T-helper 17 cell (primary cell): ENCODE data around the gene SLC22A17. TPM values are rescaled to one million over a fixed set of nuclear protein-coding genes. Genes with fewer than 3 reads are reported as not detected.
"Not testable (repeated sequence)": the region's sequence is repeated elsewhere in the genome, so short reads cannot be mapped to it uniquely, and the experiment has no call there.

ENCODE experiments used
- ATAC-seq: fragments of 150-1000 bp; cut with Tn5 transposase; 2 replicates; pipeline ENCODE4 v1.10.0; 2021; ENCODE audit warnings: mild to moderate bottlenecking, moderate library complexity
- DNase-seq, 3 donors: peaks; one replicate each; pipeline versions ENCODE4 v3.0.0 to v3.0.0-alpha.2; 2020 to 2021
- H3K9me3 ChIP-seq: one replicate; pipeline ENCODE4 v1.7.0; 2013; ENCODE audit warnings: low read length, mild to moderate bottlenecking; ENCODE audit not compliant: control insufficient read depth, poor library complexity, severe bottlenecking
- H3K27ac Mint-ChIP-seq: one replicate; pipeline ENCODE4 v1.8.0; 2022; ENCODE audit warnings: mild to moderate bottlenecking, moderate library complexity, mixed read lengths
- H3K27me3 Mint-ChIP-seq: one replicate; pipeline ENCODE4 v1.8.0; 2022; ENCODE audit warnings: mixed read lengths
- H3K36me3 Mint-ChIP-seq: one replicate; pipeline ENCODE4 v1.8.0; 2022; ENCODE audit warnings: low read depth, mixed read lengths
- H3K4me1 Mint-ChIP-seq: one replicate; pipeline ENCODE4 v1.8.0; 2022; ENCODE audit warnings: mild to moderate bottlenecking, mixed read lengths
- H3K4me3 Mint-ChIP-seq: one replicate; pipeline ENCODE4 v1.8.0; 2022; ENCODE audit warnings: mild to moderate bottlenecking, moderate library complexity, mixed read lengths
- total RNA-seq, 4 donors: library from RNA in 2 of 4; stranded (reverse) in 2 of 4; gene quantifications; one replicate each; pipeline ENCODE4 v1.2.3 and lab custom pipeline; 2022 to 2026

SLC22A17 gene
- total RNA-seq, 2 donors from 2014 or later = 3.7 to 10.5 TPM

DNA sequence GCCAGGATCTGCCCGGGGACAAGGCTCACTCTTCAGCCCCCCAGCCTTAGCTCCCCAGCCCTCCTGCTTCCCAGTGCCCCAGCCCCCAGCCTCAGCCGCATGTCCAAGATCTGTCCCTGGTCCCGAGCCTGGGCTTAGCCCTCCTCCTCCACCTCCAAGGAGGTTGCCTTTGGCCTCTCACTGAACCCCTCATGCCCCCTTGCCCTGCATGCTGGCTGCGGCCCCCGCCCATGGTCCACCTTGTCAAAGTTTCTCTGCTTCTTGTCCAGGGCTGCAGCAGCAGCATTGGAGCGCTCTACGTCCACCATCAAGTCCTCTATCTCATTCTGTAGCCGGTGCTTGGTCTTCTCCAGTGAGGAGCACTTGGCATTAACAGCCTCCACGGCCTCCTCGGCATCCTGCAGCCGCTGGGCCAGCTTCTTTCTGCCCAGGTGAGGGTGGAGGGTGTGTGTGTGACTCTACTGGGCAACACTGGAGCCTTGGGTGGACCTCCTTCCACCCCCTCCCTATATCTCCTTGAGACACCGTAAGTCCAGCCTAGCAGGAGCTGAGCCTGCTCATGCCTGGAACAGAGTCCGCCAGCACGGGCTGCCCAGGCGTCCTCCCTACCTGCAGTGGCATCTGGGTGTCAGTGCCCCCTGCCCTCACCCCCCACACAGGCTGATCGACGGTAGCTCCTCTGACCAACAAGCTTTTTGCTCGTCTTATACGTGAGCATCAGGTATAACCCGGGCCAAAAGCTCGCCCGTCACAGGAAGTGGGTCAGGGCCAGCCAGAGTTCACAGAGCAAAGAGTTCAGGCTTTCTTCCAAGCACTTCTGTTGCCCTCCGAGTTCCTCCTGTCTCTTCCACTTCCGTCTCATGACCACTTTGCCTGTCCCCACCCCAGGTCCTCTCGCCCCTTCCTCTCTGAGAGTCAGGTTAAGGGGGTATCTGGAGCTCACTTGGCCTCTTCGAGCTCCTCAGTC lies 35.5 kb upstream of the SLC22A17 start:
- peaks cover 41% of the 10 kb centered on the region for H3K27me3 Mint-ChIP-seq
- no peak overlapping the region for H3K27ac Mint-ChIP-seq
- no peaks in the 10 kb centered on the region for H3K9me3 ChIP-seq
- peaks cover 5% of the 10 kb centered on the region for H3K4me1 Mint-ChIP-seq
- no peak overlapping the region for H3K4me3 Mint-ChIP-seq
- H3K36me3 Mint-ChIP-seq = no peaks in the 10 kb centered on the region
- no peak for DNase-seq
- ATAC-seq = no peak

DNA sequence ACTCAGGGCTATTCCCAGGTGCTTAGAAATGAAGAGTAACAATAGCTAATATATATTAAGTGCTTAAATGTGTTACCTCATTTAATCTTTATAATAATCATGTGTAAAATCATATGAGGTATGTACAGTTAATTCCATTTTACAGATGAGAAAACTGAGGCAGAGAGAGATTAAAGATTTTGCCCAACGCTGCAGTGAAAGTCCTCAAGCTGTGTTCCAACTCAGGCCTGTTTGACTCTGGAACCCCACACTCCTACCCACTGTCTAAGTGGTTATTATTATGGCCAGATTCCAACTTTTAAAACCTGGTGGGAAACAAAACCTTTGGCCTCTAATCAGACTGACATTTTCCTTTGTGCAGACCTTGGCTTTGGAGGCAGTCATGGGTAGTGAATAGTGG lies 34.3 kb upstream of the SLC22A17 start:
- no peaks in the 10 kb centered on the region for H3K36me3 Mint-ChIP-seq
- ATAC-seq (no peak), DNase-seq (no peak)
- peaks cover 43% of the 10 kb centered on the region for H3K27me3 Mint-ChIP-seq
- H3K9me3 ChIP-seq = no peaks in the 10 kb centered on the region
- H3K27ac Mint-ChIP-seq = no peak overlapping the region
- peaks cover 5% of the 10 kb centered on the region for H3K4me1 Mint-ChIP-seq
- H3K4me3 Mint-ChIP-seq = no peak overlapping the region

DNA sequence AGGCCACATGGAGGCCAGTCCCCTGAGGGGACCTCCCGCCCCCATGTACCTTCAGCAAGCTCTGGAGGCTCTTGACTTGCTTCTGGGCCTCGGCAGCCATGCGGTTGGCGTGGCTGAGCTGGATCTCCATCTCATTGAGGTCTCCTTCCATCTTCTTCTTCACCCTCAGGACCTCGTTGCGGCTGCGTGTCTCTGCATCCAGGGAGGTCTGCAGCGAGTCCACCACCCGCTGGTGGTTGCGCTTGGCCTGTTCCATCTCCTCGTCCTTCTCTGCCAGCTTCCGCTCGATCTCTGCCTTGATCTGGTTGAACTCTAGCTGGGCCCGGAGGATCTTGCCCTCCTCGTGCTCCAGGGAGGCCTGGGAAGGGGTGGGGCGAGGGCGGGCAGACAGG lies 33.6 kb upstream of the SLC22A17 start:
- not testable (repeated sequence) for H3K27ac Mint-ChIP-seq, H3K36me3 Mint-ChIP-seq, H3K9me3 ChIP-seq, H3K4me3 Mint-ChIP-seq, H3K4me1 Mint-ChIP-seq, ATAC-seq, DNase-seq
- peaks cover 49% of the 10 kb centered on the region for H3K27me3 Mint-ChIP-seq

DNA sequence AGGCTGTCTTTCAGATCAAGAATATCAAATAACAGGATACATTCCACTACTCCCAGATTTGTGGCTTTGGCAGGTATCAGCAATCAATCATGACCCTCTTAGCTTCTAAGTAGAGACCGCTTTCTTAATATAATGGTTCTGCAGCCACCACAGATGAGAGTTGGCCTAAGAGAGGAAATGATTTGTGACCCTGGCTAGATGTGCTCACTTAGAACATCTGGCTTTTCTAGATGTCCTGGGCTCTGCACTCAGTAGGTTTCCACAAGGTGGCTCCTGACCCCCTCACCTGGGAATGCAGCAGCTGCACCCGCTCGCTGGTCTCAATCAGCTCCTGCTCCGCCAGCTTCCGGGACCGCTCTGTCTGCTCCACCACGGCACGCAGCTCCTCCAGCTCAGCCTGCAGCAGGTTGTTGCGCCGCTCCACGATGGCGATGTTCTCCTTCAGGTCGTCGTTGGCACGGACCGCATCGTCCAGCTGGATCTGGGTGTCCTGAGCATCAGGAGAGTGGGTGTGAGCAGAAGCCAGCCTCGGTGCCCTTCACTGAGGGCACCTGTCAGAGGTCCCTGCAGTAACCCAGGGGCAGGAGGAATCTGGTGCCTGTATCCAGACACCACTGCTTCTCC lies 33.1 kb upstream of the SLC22A17 start:
- no peak for DNase-seq
- Mint-ChIP-seq H3K27ac (peak overlapping the region; percentile 72), H3K27me3 (peaks cover 47% of the 10 kb centered on the region), H3K4me3 (no peak overlapping the region), H3K36me3 (no peaks in the 10 kb centered on the region), H3K4me1 (peaks cover 5% of the 10 kb centered on the region)
- ATAC-seq = no peak
- no peaks in the 10 kb centered on the region for H3K9me3 ChIP-seq

DNA sequence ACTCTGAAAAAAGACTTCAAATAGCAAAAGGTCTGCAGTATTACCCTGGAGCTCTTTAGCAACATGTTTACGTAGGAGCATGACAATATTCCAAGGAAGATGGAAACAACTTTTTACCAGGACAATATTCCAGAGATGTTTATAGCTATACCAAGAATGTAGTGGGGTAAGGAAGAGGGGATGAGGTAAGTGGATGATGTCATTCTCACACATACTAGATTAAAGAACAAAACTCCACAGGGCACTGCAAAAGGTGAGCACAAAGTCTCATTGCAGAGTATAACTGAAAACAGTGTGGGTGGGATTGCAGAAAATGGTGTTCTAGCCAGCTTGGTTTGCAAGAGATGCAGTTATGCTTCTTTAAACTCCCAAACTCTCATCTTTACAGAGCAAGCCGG lies 32.6 kb upstream of the SLC22A17 start:
- Mint-ChIP-seq H3K27ac (peak overlapping the region; percentile 72), H3K4me1 (peaks cover 5% of the 10 kb centered on the region), H3K4me3 (no peak overlapping the region), H3K27me3 (peaks cover 46% of the 10 kb centered on the region), H3K36me3 (no peaks in the 10 kb centered on the region)
- ATAC-seq (no peak), DNase-seq (no peak)
- H3K9me3 ChIP-seq = no peaks in the 10 kb centered on the region

DNA sequence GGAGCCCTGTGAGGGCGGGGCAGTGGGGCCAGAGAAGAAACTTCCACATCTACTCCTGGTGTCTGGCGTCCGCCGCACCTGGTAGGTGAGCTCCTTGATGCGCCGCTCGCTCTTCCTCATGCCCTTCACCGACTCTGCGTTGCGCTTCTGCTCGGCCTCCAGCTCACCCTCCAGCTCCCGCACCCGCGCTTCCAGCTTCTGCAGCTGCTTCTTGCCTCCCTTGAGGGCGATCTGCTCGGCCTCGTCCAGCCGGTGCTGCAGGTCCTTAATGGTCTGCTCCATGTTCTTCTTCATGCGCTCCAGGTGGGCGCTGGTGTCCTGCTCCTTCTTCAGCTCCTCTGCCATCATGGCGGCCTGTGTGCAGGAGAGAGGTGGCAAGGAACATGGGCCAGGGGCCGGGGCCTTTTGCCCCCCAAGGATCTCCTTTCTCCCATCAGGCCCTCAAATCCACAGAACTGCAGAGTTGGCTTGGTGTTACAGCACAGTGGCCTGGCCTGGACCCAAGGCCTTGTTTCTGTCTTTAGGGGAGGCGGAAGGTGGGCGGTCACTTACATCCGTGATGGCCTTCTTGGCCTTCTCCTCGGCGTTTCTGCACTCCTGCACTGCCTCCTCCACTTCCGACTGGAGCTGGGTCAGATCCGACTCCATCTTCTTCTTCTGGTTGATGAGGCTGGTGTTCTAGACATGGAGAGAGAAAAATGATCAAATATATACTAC lies 31.8 kb upstream of the SLC22A17 start:
- Mint-ChIP-seq H3K4me1 (peaks cover 5% of the 10 kb centered on the region), H3K36me3 (no peaks in the 10 kb centered on the region)

DNA sequence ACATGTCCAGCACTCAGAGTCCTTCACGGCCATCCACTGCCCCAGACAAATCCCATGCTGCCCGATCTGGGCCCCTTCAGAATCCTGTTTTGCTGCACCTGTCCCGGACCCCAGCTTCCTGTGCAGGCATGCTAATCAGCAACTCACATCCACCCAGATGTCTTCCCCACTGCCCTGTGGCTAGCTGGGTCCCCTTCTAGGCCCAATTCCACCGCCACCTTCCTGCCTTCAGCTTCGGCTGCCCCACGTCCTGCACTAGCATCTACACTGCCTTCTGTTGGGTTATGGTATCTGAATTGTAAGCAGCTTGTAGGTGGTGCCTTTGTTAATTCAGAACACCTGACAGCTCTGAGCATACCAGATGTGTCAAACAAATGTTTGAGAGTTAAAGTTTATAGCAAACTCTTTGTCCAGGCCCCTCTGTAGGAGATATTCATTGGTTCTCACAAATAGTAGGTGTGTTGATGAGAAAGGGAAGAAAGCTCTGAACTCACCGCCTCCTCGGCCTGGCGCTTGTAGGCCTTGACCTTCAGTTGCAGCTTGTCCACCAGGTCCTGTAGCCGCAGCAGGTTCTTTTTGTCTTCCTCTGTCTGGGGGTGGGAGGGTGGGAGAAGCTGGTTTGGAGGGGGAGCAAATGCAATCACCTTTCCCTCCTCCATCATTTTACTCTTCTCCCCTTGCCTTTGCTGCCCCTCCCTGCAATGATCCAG lies 30.2 kb upstream of the SLC22A17 start:
- H3K36me3 Mint-ChIP-seq = no peaks in the 10 kb centered on the region

More for the DNA sequence above, 31.8 kb upstream of the SLC22A17 start:
- DNase-seq (no peak), ATAC-seq (no peak)
- Mint-ChIP-seq H3K27me3 (peaks cover 43% of the 10 kb centered on the region), H3K4me3 (no peak overlapping the region), H3K27ac (peak overlapping the region; percentile 72)
- no peaks in the 10 kb centered on the region for H3K9me3 ChIP-seq

DNA sequence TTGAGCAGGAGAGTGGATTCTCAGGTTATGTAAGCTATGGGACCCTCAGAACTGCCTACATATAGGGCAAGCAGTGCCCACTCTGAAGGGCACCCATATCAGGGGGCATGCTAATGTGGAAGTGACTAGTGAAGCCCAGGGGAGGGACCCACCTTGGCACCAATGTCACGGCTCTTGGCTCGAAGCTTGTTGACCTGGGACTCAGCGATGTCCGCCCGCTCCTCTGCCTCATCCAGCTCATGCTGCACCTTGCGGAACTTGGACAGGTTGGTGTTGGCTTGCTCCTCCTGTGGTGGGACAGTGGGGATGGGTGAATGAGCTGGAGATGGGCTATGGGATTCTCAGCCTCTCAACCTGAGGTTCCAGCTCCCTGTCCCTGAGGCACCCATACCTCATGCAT lies 29.6 kb upstream of the SLC22A17 start:
- Mint-ChIP-seq H3K36me3 (no peaks in the 10 kb centered on the region), H3K4me3 (no peak overlapping the region), H3K4me1 (no peaks in the 10 kb centered on the region), H3K27me3 (peaks cover 43% of the 10 kb centered on the region), H3K27ac (no peak overlapping the region)
- DNase-seq = no peak
- ATAC-seq = no peak
- no peaks in the 10 kb centered on the region for H3K9me3 ChIP-seq

More for the DNA sequence above, 30.2 kb upstream of the SLC22A17 start:
- Mint-ChIP-seq H3K4me1 (no peaks in the 10 kb centered on the region), H3K27ac (no peak overlapping the region), H3K27me3 (peaks cover 40% of the 10 kb centered on the region), H3K4me3 (no peak overlapping the region)
- DNase-seq = no peak
- ATAC-seq = no peak
- H3K9me3 ChIP-seq = no peaks in the 10 kb centered on the region

DNA sequence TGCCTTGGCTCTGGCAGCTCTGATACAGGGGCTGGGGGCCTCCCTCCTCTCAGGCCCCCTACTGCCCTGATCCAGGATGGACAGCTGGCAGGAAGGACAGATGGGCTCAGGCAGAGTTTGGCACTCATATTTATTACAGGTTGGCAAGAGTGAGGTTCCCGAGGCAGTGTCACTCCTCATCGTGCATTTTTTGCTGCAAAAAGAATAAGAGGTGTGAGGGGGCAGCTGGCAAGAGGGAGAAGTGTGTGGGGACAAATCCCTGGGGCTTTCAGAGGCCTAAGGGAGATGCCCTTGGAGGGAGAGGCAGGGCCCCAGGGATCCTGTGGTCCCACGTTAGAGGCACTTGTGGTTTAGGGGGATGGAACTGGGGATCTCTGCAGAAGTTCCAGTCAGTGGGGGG lies 29.2 kb upstream of the SLC22A17 start:
- ATAC-seq (no peak), DNase-seq (no peak)
- Mint-ChIP-seq H3K27me3 (peaks cover 47% of the 10 kb centered on the region), H3K36me3 (no peaks in the 10 kb centered on the region), H3K4me1 (no peaks in the 10 kb centered on the region), H3K27ac (no peak overlapping the region), H3K4me3 (no peak overlapping the region)
- no peaks in the 10 kb centered on the region for H3K9me3 ChIP-seq

DNA sequence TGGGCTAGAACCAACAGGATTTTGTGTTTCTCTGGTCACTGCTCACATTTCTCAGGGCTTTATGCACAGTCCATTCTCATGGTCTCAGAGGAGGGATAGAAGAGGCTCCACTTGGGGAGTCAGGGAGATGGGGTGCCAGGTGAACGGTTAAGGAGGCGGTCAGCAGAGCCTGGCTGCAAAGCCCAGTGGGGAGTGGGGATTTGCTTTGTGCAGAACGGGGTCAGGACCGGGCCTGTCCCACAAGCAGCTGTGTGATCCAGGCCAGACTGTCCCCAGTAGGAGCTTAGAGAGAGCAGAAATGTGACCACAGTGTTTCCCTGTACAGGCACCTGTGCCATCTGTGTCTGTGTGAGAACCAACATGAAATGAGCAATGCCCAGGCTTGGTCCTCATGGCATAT lies 28.3 kb upstream of the SLC22A17 start:
- ATAC-seq (no peak), DNase-seq (no peak)
- Mint-ChIP-seq H3K4me1 (no peaks in the 10 kb centered on the region), H3K27ac (no peak overlapping the region), H3K27me3 (peaks cover 49% of the 10 kb centered on the region), H3K4me3 (no peak overlapping the region), H3K36me3 (no peaks in the 10 kb centered on the region)
- no peaks in the 10 kb centered on the region for H3K9me3 ChIP-seq

DNA sequence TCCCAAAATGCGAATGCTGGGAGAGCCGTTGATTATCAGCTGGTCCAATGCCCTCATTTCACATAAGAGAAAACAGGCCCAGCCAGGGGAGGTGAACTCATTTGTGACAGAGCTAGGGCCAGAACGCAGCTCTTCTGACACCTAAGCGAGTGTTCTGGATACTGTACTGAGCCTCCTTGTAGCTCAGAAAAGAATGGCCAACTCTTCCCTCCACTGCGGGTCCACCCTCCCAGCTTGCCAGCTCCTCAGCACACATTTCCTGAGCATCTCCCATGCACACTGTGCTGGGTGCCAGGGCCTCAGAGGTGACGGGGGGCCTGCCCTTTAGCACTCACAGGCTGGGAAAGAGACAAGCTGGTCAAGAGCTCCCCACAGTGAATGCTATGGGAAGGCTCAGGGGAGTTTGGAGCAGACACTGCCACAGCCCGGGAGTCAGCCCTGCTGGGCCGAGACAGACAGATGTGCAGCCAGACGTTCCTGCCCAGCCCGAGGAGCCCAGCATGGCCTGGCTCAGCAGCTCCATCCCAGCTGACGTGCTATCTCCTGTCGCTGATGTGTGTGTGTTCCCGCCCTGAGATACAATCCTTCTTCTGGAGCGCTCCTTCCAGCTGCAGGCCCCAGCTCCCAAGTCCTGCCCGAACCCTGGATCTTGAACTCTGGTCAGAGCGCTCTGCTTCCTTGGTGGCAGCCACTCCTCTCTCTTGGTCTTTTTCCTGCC lies 27.7 kb upstream of the SLC22A17 start:
- ATAC-seq = peak; percentile 27
- Mint-ChIP-seq H3K27ac (no peak overlapping the region), H3K4me3 (no peak overlapping the region), H3K36me3 (no peaks in the 10 kb centered on the region), H3K27me3 (peaks cover 49% of the 10 kb centered on the region), H3K4me1 (no peaks in the 10 kb centered on the region)
- no peaks in the 10 kb centered on the region for H3K9me3 ChIP-seq
- DNase-seq = no peak

DNA sequence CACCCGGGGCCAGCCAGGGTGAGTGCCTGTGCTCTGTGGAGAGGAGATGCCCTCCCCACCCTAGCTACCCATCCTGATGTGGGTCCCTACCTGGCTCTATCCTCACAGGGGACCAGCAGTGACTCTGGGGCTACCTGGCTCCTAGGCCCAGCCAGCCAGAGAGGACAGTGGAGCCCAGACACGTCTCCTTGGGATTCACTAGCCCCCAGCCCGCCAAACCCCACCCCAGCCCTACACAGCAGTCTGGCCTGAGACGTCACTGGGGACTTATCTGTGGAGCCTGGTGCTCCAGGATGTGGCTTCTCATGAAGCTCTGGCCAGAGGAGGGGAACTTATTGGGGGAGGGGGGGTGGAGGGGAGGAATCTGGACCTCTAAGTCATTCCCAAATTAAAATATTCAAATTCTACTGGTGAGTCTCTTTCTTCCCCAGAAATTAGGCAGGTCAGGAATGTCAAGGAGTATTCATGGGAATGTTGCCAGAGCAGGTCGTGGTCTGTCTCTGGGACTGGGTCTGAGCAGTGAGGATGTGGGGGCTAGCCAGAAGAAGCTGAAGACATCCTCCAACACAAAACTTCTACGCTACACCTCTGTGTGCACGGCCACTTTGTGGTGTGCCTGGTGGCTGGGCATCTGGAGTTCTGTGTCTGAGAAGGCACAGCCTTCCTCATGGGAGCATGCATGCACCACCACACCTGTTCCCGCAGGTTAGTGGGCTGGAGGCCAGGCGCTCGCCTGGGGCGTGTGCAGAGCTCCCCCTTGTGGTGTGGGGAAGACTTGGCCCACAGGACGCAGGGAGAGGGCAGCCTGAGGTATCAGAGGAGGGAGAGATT lies 26.9 kb upstream of the SLC22A17 start:
- ATAC-seq (peak; percentile 93), DNase-seq (peak; percentile 40 to 63 (median 51))
- H3K9me3 ChIP-seq = no peaks in the 10 kb centered on the region
- Mint-ChIP-seq H3K4me1 (no peaks in the 10 kb centered on the region), H3K27me3 (peaks cover 47% of the 10 kb centered on the region), H3K4me3 (no peak overlapping the region), H3K36me3 (no peaks in the 10 kb centered on the region), H3K27ac (no peak overlapping the region)
